Measurements from ENCODE around the gene MYO1H. TPM values are rescaled to one million over a fixed set of nuclear protein-coding genes. Genes with fewer than 3 reads are reported as not detected.

MYO1H gene
- total RNA-seq, 1 donor from 2014 or later, result not detected

GRCh38 chr12:109334887-109335286, 12.8 kb upstream of the MYO1H start:
- H3K4me2 ChIP-seq, result no peak overlapping the region
- H3F3A ChIP-seq (ENCODE audit: low read depth), result peaks cover 15% of the 10 kb centered on the region
- H3K4me3 Mint-ChIP-seq, result no peak overlapping the region
- H3K27me3 ChIP-seq, result no peaks in the 10 kb centered on the region
- H3K4me1 ChIP-seq, result peaks cover 15% of the 10 kb centered on the region
- no peaks in the 10 kb centered on the region for H3K36me3 ChIP-seq
- H3K36me3 Mint-ChIP-seq, result no peaks in the 10 kb centered on the region
- H3K27me3 Mint-ChIP-seq (ENCODE audit: insufficient read depth, low read depth), result peaks cover 8% of the 10 kb centered on the region
- H2AFZ ChIP-seq (replicated peaks), result no peak overlapping the region
- H3K27ac ChIP-seq, result no peak overlapping the region
- peaks cover 4% of the 10 kb centered on the region for H3K9me3 Mint-ChIP-seq
- H3K4me3 ChIP-seq, result no peak overlapping the region
- TF ChIP-seq EZH2 (IDR thresholded peaks at IDR 0.05) (no peak), CTCF (IDR thresholded peaks at IDR 0.05) (no peak), EZH2phosphoT487 (IDR thresholded peaks at IDR 0.05) (no peak)
- H3K4me1 Mint-ChIP-seq, result peaks cover 16% of the 10 kb centered on the region
- H3K9me3 ChIP-seq (ENCODE audit: low read depth), result no peaks in the 10 kb centered on the region
- no peak overlapping the region for H3K27ac Mint-ChIP-seq
- no peaks in the 10 kb centered on the region for H4K20me1 ChIP-seq (ENCODE audit: low read depth)
- H3K9ac ChIP-seq, result no peak overlapping the region
- DNase-seq (ENCODE audit: low spot score), result no peak
- H3K79me2 ChIP-seq (ENCODE audit: low read depth), result no peaks in the 10 kb centered on the region

- H3K4me1 Mint-ChIP-seq, result peaks cover 4% of the 10 kb centered on the region
- peaks cover 5% of the 10 kb centered on the region for H3K4me1 ChIP-seq
- no peaks in the 10 kb centered on the region for H3K36me3 Mint-ChIP-seq
- no peak overlapping the region for H3K4me2 ChIP-seq
- H4K20me1 ChIP-seq (ENCODE audit: low read depth), result no peaks in the 10 kb centered on the region
- no peak overlapping the region for H3K27ac Mint-ChIP-seq
- no peaks in the 10 kb centered on the region for H3K36me3 ChIP-seq
- DNase-seq (ENCODE audit: low spot score), result no peak
- no peaks in the 10 kb centered on the region for H3K79me2 ChIP-seq (ENCODE audit: low read depth)
- H3F3A ChIP-seq (ENCODE audit: low read depth), result peaks cover 8% of the 10 kb centered on the region
- TF ChIP-seq CTCF (IDR thresholded peaks at IDR 0.05), result no peak
- no peak for TF ChIP-seq EZH2phosphoT487 (IDR thresholded peaks at IDR 0.05)
- TF ChIP-seq EZH2 (IDR thresholded peaks at IDR 0.05), result no peak
- no peak overlapping the region for H3K9ac ChIP-seq
- H3K27me3 Mint-ChIP-seq (ENCODE audit: insufficient read depth, low read depth), result peaks cover 4% of the 10 kb centered on the region
- no peak overlapping the region for H3K4me3 ChIP-seq
- no peak overlapping the region for H3K27ac ChIP-seq
- no peak overlapping the region for H3K4me3 Mint-ChIP-seq
- no peaks in the 10 kb centered on the region for H3K9me3 ChIP-seq (ENCODE audit: low read depth)
- no peaks in the 10 kb centered on the region for H3K27me3 ChIP-seq
- H2AFZ ChIP-seq (replicated peaks), result no peak overlapping the region
- peaks cover 4% of the 10 kb centered on the region for H3K9me3 Mint-ChIP-seq
Observed at GRCh38 chr12:109336593-109336992, 11.1 kb upstream of the MYO1H start.

- no peaks in the 10 kb centered on the region for H3K9me3 ChIP-seq (ENCODE audit: low read depth)
- H3K4me1 Mint-ChIP-seq, result no peaks in the 10 kb centered on the region
- H3K79me2 ChIP-seq (ENCODE audit: low read depth), result no peaks in the 10 kb centered on the region
- no peak overlapping the region for H3K4me3 Mint-ChIP-seq
- no peak for DNase-seq (ENCODE audit: low spot score)
- peaks cover 6% of the 10 kb centered on the region for H3K27me3 ChIP-seq
- H3K4me3 ChIP-seq, result no peak overlapping the region
- peaks cover 6% of the 10 kb centered on the region for H3K9me3 Mint-ChIP-seq
- no peak overlapping the region for H3K9ac ChIP-seq
- H2AFZ ChIP-seq (replicated peaks), result no peak overlapping the region
- TF ChIP-seq CTCF (IDR thresholded peaks at IDR 0.05) (no peak), EZH2 (IDR thresholded peaks at IDR 0.05) (no peak), EZH2phosphoT487 (IDR thresholded peaks at IDR 0.05) (no peak)
- no peaks in the 10 kb centered on the region for H4K20me1 ChIP-seq (ENCODE audit: low read depth)
- H3K27me3 Mint-ChIP-seq (ENCODE audit: insufficient read depth, low read depth), result peaks cover 2% of the 10 kb centered on the region
- no peak overlapping the region for H3K4me2 ChIP-seq
- no peak overlapping the region for H3K27ac Mint-ChIP-seq
- H3F3A ChIP-seq (ENCODE audit: low read depth), result no peaks in the 10 kb centered on the region
- no peaks in the 10 kb centered on the region for H3K36me3 ChIP-seq
- no peaks in the 10 kb centered on the region for H3K4me1 ChIP-seq
- H3K36me3 Mint-ChIP-seq, result no peaks in the 10 kb centered on the region
- no peak overlapping the region for H3K27ac ChIP-seq
Observed at GRCh38 chr12:109343677-109344076, 4.0 kb upstream of the MYO1H start.

All from neural progenitor cell (in vitro differentiated cells).